Activated naive CD8-positive, alpha-beta T cell treated with anti-CD3 and anti-CD28 coated beads, Interleukin-2, amount 10 ng/mL, durations not matched to agents 7 days and 5 days (primary cell): Measurements from ENCODE around the gene USP12. TPM values are rescaled to one million over a fixed set of nuclear protein-coding genes. Genes with fewer than 3 reads are reported as not detected.
"Not testable (repeated sequence)": the region's sequence is repeated elsewhere in the genome, so short reads cannot be mapped to it uniquely, and the experiment has no call there.

Experiments used
- ATAC-seq: fragments of 150-1000 bp; cut with Tn5 transposase; one replicate; pipeline ENCODE4 v1.10.0; 2021; ENCODE audit warnings: low read depth, moderate library complexity
- POLR2A ChIA-PET: fragments of 350-600 bp; sonication (Branson Sonifier 250); formaldehyde crosslinking; loops from one replicate; lab custom pipeline; 2021; ENCODE audit warnings: antibody characterized with exemption; lab: Charles Lee
- DNase-seq: peaks from one replicate; pipeline ENCODE4 v3.0.0; 2021
- H3K27ac Mint-ChIP-seq: one replicate; pipeline ENCODE4 v1.8.0; 2022; ENCODE audit warnings: mild to moderate bottlenecking, mixed read lengths
- H3K27me3 Mint-ChIP-seq: one replicate; pipeline ENCODE4 v1.8.0; 2022; ENCODE audit warnings: mild to moderate bottlenecking, moderate library complexity, mixed read lengths
- H3K36me3 Mint-ChIP-seq: one replicate; pipeline ENCODE4 v1.8.0; 2021; ENCODE audit warnings: mild to moderate bottlenecking, mixed read lengths
- H3K4me1 Mint-ChIP-seq: one replicate; pipeline ENCODE4 v1.8.0; 2021; ENCODE audit warnings: mixed read lengths
- H3K4me3 Mint-ChIP-seq: one replicate; pipeline ENCODE4 v1.8.0; 2022; ENCODE audit warnings: mild to moderate bottlenecking, moderate library complexity, mixed read lengths
- H3K9me3 Mint-ChIP-seq: one replicate; pipeline ENCODE4 v1.8.0; 2021; ENCODE audit warnings: mixed read lengths
- total RNA-seq, 2 experiments: library from RNA; stranded (reverse); gene quantifications; one replicate each; pipeline ENCODE4 v1.2.3, GENCODE V29; 2021

Gene USP12
- total RNA-seq, 2 experiments from 2014 or later, result 21.4 to 23.9 TPM

DNA sequence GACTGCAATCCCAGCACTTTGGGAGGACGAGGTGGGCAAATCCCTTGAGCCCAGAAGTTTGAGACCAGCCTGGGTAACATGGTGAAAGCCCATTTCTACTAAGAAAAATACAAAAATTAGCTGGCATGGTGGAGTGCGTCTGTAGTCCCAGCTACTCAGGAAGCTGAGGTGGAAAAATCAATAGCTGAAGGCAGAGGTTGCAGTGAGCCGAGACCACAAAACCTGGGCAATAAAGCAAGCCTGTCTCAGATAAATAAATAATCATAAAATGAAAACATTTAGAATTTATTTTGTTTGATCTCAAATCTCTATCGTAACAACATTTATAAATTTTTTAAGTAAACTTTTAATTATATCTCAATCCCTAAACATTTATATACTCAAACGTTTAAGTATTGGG, 36.6 kb downstream of the USP12 start:
- Mint-ChIP-seq H3K9me3 (peaks cover 3% of the 10 kb centered on the region), H3K4me1 (peaks cover 44% of the 10 kb centered on the region), H3K4me3 (no peak overlapping the region), H3K27ac (no peak overlapping the region), H3K27me3 (no peaks in the 10 kb centered on the region), H3K36me3 (peaks cover 6% of the 10 kb centered on the region)
- DNase-seq (no peak), ATAC-seq (no peak)
- POLR2A ChIA-PET, result interaction anchor here (1.0 kb wide), 1 partner anchor 116 kb away, joined by 4 read pairs; the partner anchor contains the start of gene RPL21

DNA sequence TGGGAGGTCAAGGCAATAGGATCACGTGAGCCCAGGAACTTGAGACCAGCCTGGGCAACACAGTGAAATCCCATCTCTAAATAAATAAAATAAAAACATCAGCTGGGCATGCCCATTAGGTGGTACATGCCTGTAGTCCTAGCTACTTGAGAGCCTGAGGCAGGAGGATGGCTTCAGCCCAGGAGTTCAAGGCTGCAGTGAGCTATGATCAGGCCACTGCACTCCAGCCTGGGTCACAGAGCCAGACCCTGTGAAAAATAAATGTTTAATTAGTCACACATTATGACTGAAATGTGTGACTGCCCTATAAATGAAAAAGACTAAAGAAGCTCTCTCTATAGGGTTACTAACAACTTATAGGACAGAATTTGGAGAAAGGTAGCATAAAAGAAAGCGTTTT, 37.7 kb downstream of the USP12 start:
- DNase-seq, result no peak
- H3K9me3 Mint-ChIP-seq, result peaks cover 4% of the 10 kb centered on the region
- H3K27ac Mint-ChIP-seq, result no peak overlapping the region
- no peak for ATAC-seq
- H3K36me3 Mint-ChIP-seq, result peaks cover 7% of the 10 kb centered on the region
- no peaks in the 10 kb centered on the region for H3K27me3 Mint-ChIP-seq
- POLR2A ChIA-PET, result interaction anchor here (1.0 kb wide), 1 partner anchor 117 kb away, joined by 4 read pairs; the partner anchor contains the start of gene RPL21
- H3K4me1 Mint-ChIP-seq, result peaks cover 44% of the 10 kb centered on the region
- no peak overlapping the region for H3K4me3 Mint-ChIP-seq

DNA sequence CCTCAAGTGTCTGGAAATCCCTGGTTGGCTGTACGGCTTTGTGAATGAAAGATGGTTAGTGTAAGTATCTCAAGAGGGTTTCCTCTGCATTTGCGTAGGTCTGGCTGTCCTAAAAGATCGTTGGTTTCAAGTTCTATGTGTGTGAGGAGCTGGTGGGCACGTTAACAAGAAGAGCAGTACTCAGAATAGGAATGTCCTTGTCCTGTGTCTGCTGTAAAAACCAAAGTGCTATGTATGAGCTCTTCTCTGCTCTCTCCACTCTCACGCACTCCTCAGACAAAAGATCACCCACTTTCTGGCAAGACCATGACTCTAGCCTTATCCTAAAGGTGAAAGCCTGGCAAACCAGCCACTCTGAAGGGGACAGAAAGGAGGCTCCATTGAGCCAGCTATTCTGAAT, 39.1 kb downstream of the USP12 start:
- Mint-ChIP-seq H3K4me1 (peaks cover 42% of the 10 kb centered on the region), H3K4me3 (peak overlapping the region; percentile 17), H3K36me3 (peaks cover 11% of the 10 kb centered on the region), H3K27me3 (no peaks in the 10 kb centered on the region), H3K27ac (peak overlapping the region; percentile 64), H3K9me3 (peaks cover 4% of the 10 kb centered on the region)
- ATAC-seq (no peak), DNase-seq (no peak)
- POLR2A ChIA-PET, result interaction anchor here (0.6 to 1.0 kb wide), 4 partner anchors 38 to 88 kb away, joined by 3 to 5 read pairs (median 3); no protein-coding TSS in a partner anchor

DNA sequence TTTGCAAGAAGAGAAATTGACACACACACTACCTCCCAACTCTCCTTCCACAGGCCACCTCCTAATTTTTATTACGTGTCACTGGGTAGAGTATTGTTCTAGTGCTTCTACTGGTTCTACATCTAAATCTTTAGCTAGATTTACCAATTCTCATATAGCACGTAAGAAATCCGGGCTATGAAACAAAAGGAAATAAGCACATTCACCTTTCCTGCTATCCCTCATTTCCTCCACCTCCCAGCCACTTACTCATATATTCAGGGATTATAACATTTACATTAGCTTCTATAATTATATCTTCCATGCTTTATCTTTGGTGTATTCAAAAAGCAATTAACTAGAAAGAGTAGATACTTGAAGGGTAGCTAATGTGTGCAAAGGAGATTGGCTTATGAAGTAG, 39.7 kb downstream of the USP12 start:
- H3K27me3 Mint-ChIP-seq, result no peaks in the 10 kb centered on the region
- ATAC-seq (no peak), DNase-seq (no peak)
- peaks cover 4% of the 10 kb centered on the region for H3K9me3 Mint-ChIP-seq
- H3K27ac Mint-ChIP-seq, result peak overlapping the region; percentile 62
- peaks cover 48% of the 10 kb centered on the region for H3K4me1 Mint-ChIP-seq
- H3K36me3 Mint-ChIP-seq, result peaks cover 11% of the 10 kb centered on the region
- peak overlapping the region; percentile 43 for H3K4me3 Mint-ChIP-seq
- POLR2A ChIA-PET, result interaction anchor here (0.6 to 1.6 kb wide), 6 partner anchors 36 to 87 kb away, joined by 3 to 5 read pairs (median 3); no protein-coding TSS in a partner anchor

DNA sequence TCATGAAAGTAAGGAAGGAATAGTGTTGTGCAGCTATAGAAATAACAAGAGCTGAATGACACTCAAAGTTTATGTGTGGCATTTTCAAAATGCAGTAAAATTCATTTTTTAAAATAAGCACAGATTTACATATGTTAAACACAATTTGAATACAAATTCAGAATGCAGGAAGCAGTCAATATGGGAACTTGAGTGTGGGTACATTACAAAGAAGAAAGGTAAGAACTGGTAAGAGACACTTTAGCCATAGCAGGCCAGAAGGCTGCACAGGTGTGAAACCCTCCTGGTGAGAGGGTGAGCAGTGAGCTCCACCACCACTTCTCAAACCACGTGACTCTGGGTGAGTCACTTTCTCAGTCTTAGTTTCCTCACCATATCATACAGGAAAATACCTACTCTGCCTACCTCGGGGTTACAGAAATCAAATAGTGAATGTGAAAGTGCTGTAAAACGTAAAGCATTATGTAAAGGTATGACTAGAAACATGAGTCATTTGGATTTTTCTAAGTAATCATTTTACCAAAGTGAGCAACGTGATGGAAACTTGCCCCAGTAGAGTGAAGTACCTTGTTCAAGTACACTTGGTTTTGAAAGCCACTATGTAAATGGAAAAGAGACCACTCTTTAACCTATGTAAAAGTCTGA, 40.5 kb downstream of the USP12 start:
- H3K9me3 Mint-ChIP-seq, result peaks cover 4% of the 10 kb centered on the region
- H3K4me1 Mint-ChIP-seq, result peaks cover 52% of the 10 kb centered on the region
- POLR2A ChIA-PET, result interaction anchor here (0.5 to 1.6 kb wide), 8 partner anchors 25 to 489 kb away, joined by 3 to 5 read pairs (median 3); partner anchors contain the start of genes LNX2 and MTIF3
- peak; percentile 96 for ATAC-seq
- peak overlapping the region; percentile 35 for H3K4me3 Mint-ChIP-seq
- H3K36me3 Mint-ChIP-seq, result peaks cover 11% of the 10 kb centered on the region
- DNase-seq, result peak; percentile 49
- no peaks in the 10 kb centered on the region for H3K27me3 Mint-ChIP-seq
- peak overlapping the region; percentile 62 for H3K27ac Mint-ChIP-seq

DNA sequence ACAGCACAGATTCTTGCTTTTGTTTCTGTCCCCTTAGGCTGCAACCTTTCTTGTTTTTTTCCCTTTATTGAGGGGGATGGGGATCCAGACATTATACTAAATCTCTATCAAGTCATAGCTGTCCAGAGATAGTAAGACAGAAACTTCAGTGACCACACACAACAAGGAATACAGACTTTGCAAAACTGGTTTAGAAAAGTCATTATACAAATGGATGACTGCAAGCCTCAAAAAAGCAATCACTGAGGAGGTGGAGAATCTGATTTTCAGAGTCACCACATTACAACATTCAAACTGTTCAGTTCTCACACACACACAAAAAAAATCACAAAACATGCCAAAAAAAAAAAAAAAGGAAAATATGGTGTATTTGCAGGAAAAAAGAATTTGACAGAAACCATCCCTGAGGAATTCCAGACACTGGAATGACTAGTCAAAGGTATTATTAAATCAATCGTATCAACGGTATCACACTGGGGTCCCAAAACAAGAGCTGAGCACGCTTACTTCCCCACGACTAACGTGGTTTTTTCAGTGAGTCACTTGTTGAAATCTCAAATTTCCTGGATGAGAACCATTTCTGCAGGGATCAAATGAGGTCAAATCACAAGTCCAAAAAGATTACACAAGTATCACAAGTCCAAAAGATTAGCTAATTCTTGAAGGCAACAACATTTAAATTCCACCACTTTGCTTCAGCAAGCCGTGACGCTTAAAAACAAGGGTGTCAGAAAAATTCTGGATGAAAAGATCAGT, 41.2 kb downstream of the USP12 start:
- H3K4me3 Mint-ChIP-seq, result peak overlapping the region; percentile 9
- peak overlapping the region; percentile 62 for H3K27ac Mint-ChIP-seq
- no peaks in the 10 kb centered on the region for H3K27me3 Mint-ChIP-seq
- H3K36me3 Mint-ChIP-seq, result peaks cover 12% of the 10 kb centered on the region
- DNase-seq (no peak), ATAC-seq (no peak)
- peaks cover 4% of the 10 kb centered on the region for H3K9me3 Mint-ChIP-seq
- POLR2A ChIA-PET, result interaction anchor here (0.9 to 1.6 kb wide), 6 partner anchors 24 to 490 kb away, joined by 3 to 5 read pairs (median 3); partner anchors contain the start of genes LNX2 and MTIF3
- peaks cover 47% of the 10 kb centered on the region for H3K4me1 Mint-ChIP-seq

DNA sequence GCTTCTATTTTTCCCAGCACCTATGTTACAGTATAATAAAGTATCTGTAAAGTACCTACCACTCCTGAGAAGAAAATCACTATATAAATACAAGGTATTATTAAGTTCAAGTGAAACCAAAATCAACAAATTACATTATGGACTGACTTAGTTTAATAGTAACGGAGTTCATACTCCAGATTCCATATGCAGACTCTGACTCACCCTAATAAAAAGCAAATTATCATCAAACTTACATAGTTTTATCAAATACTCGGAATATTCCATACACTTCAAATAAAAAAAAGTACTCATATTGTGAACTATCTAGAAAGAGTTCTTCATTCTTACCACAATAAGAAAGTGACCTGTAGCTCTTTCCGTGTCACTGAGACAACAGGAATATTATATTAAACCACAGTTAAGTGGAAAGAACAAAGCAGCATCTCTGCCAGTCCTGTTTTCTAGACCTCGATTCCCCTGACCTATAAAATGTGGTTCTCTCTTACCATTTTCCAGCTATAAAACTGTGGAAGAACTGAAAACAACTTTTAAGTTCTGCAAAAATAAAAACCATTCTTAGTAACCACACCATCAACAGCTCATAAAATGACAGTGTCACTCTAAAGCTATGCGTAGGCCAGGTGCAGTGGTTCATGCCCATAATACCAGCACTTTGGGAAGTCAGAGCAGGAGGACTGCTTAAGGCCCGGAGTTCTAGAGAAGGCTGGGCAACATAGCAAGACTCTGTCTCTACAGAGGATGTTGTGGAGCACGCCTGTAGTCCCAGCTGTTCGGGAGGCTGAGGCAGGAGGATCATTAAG, 42.6 kb downstream of the USP12 start:
- POLR2A ChIA-PET, result no interaction called here
- H3K4me3 Mint-ChIP-seq, result no peak overlapping the region
- H3K36me3 Mint-ChIP-seq, result peaks cover 17% of the 10 kb centered on the region
- DNase-seq, result no peak
- H3K27ac Mint-ChIP-seq, result no peak overlapping the region
- H3K9me3 Mint-ChIP-seq, result peaks cover 12% of the 10 kb centered on the region
- no peak for ATAC-seq
- H3K4me1 Mint-ChIP-seq, result peaks cover 41% of the 10 kb centered on the region
- no peaks in the 10 kb centered on the region for H3K27me3 Mint-ChIP-seq

DNA sequence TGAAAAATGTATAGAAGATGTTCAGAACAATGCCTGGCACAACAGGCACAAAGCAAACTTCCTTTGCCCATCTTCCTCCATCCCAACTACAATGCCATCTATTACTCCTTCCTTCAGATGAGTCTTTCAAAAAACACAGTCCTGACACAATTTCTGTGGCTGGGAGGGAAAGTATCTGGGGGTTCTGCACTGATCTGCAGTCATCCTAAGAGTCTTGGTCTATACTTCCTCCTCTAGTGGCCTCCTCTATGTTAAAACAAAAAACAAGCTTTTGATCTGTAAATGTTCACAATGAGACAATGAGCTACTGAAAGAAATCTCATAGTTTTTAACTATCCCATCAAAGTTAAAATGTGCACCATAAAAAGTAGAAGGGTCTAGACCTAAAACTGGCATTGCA, 44.8 kb downstream of the USP12 start:
- POLR2A ChIA-PET, result no interaction called here
- H3K27ac Mint-ChIP-seq, result no peak overlapping the region
- peaks cover 31% of the 10 kb centered on the region for H3K36me3 Mint-ChIP-seq
- no peaks in the 10 kb centered on the region for H3K27me3 Mint-ChIP-seq
- H3K4me3 Mint-ChIP-seq, result no peak overlapping the region
- peaks cover 30% of the 10 kb centered on the region for H3K4me1 Mint-ChIP-seq
- peaks cover 22% of the 10 kb centered on the region for H3K9me3 Mint-ChIP-seq
- no peak for DNase-seq
- ATAC-seq, result no peak

DNA sequence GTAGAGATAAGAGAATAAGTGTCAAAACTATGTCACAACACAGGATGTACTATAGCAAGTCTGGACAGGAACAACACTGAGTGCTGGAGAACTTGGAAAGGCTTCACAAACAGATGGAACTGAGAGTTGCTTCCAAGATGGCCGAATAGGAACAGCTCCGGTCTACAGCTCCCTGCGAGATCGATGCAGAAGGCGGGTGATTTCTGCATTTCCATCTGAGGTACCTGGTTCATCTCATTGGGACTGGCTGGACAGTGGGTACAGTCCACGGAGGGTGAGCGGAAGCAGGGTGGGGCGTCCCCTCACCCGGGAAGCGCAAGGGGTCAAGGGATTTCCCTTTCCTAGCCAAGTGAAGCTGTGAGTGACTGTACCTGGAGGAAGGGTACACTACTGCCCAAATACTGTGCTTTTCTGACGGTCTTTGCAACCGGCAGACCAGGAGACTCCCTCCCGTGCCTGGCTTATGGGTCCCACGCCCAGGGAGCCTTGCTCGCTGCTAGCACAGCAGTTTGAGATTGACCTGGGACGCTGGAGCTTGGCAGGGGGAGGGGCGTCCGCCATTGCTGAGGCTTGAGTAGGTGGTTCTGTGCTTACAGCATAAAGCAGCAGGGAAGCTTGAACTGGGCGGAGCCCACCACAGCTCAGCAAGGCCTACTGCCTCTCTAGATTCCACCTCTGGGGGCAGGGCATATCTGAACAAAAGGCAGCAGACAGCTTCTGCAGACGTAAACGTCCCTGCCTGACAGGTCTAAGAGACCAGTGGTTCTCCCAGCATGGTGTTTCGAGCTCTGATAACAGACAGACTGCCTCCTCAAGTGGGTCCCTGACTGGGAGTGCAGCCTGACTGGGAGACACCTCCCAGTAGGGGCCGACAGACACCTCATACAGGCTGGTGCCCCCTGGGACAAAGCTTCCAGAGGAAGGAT, 46.0 kb downstream of the USP12 start:
- DNase-seq (no peak), ATAC-seq (no peak)
- Mint-ChIP-seq H3K36me3 (peaks cover 36% of the 10 kb centered on the region), H3K9me3 (peaks cover 23% of the 10 kb centered on the region), H3K4me1 (peaks cover 23% of the 10 kb centered on the region), H3K27ac (no peak overlapping the region), H3K27me3 (no peaks in the 10 kb centered on the region), H3K4me3 (no peak overlapping the region)
- POLR2A ChIA-PET, result no interaction called here

DNA sequence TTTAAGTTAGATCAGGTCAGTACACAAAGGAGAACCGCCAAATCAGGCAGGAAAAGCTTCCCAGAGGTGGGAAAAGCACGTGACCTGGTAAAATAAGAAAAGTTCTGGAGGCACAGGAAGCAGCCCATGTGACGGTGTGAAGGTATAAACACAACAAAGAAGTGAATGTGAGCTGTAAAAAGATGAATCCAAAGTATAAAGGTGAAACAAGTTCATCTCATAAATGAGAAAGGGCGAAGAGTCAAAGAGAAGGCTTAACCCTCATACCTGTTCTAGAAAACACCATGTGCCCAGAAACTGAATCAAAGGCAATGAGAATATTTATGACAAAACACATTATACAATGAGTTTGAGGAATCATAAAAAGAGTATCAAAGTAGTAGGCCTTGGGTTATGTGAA, 47.0 kb downstream of the USP12 start:
- DNase-seq (no peak), ATAC-seq (no peak)
- Mint-ChIP-seq H3K36me3 (peaks cover 34% of the 10 kb centered on the region), H3K4me1 (peaks cover 19% of the 10 kb centered on the region), H3K27ac (no peak overlapping the region), H3K4me3 (no peak overlapping the region), H3K9me3 (peaks cover 21% of the 10 kb centered on the region), H3K27me3 (no peaks in the 10 kb centered on the region)
- POLR2A ChIA-PET, result no interaction called here

DNA sequence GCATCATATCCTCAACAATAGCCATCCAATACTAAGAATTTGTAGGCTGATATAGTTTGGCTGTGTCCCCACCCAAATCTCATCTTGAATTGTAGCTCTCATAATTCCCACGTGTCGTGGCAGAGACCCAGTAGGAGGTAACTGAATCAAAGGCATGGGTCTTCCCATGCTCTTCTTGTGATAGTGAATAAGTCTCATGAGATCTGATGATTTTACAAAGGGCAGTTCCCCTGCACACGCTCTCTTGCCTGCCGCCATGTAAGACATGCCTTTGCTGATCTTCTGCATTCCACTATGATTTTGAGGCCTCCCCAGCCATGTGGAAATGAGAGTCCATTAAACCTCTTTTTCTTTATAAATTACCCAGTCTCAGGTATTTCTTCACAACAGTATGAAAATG, 48.2 kb downstream of the USP12 start:
- H3K4me1 Mint-ChIP-seq, result peaks cover 16% of the 10 kb centered on the region
- peaks cover 37% of the 10 kb centered on the region for H3K36me3 Mint-ChIP-seq
- H3K4me3 Mint-ChIP-seq, result not testable (repeated sequence)

DNA sequence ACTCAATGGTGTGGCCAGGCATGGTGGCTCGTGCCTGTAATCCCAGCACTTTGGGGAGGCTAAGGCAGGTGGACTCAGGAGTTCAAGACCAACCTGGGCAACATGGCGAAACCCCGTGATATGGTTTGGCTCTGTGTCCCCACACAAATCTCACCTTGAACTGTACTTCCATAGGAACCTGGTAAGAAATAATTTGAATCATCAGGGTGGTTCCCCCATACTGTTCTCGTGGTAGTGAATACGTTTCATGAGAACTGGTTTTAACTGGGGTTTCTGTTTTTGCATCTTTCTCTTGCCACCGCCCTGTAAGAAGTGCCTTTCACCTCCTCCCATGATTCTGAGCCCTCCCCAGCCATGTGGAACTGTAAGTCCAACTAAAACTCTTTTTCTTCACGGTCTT, 49.6 kb downstream of the USP12 start:
- H3K4me3 Mint-ChIP-seq, result no peak overlapping the region
- H3K4me1 Mint-ChIP-seq, result peaks cover 10% of the 10 kb centered on the region
- POLR2A ChIA-PET, result no interaction called here
- ATAC-seq (no peak), DNase-seq (no peak)
- H3K27ac Mint-ChIP-seq, result no peak overlapping the region
- peaks cover 20% of the 10 kb centered on the region for H3K9me3 Mint-ChIP-seq
- H3K36me3 Mint-ChIP-seq, result peaks cover 40% of the 10 kb centered on the region
- no peaks in the 10 kb centered on the region for H3K27me3 Mint-ChIP-seq

More for the DNA sequence above, 48.2 kb downstream of the USP12 start:
- peaks cover 20% of the 10 kb centered on the region for H3K9me3 Mint-ChIP-seq
- not testable (repeated sequence) for ATAC-seq, H3K27me3 Mint-ChIP-seq, DNase-seq, H3K27ac Mint-ChIP-seq
- POLR2A ChIA-PET, result interaction anchor here (0.6 kb wide), 1 partner anchor 1086 kb away, joined by 4 read pairs; no protein-coding TSS in a partner anchor
